Colonic mucosa (tissue), 4 donors: ENCODE data around the gene PIK3AP1. TPM values are rescaled to one million over a fixed set of nuclear protein-coding genes. Genes with fewer than 3 reads are reported as not detected.

Source experiments
- DNase-seq: peaks from one replicate; pipeline ENCODE4 v3.0.0-alpha.2; 2020
- H3K27ac ChIP-seq: fragments of 200-600 bp; one replicate; pipeline ENCODE4 v1.8.0; 2021
- H3K27me3 ChIP-seq: fragments of 200-600 bp; one replicate; pipeline ENCODE4 v1.8.0; 2021
- H3K36me3 ChIP-seq: fragments of 200-600 bp; one replicate; pipeline ENCODE4 v1.8.0; 2021
- H3K4me1 ChIP-seq: fragments of 200-600 bp; one replicate; pipeline ENCODE4 v1.8.0; 2021; ENCODE audit warnings: mild to moderate bottlenecking
- H3K4me3 ChIP-seq: fragments of 200-600 bp; one replicate; pipeline ENCODE4 v1.8.0; 2021
- H3K9ac ChIP-seq, 2 donors: one replicate each; pipeline ENCODE4 v1.7.0; 2013; ENCODE audit warnings: control low read depth in 2 of 2, low read depth in 2 of 2, low read length in 2 of 2
- H3K9me3 ChIP-seq: fragments of 200-600 bp; one replicate; pipeline ENCODE4 v1.8.0; 2021
- CTCF ChIP-seq: fragments of 200-600 bp; IDR thresholded peaks from one replicate; pipeline ENCODE4 v1.8.0; 2022; ENCODE audit warnings: antibody characterized with exemption, mild to moderate bottlenecking
- intact Hi-C: fragments of 100-400 bp; cut with DNase I; formaldehyde crosslinking; loops from one replicate; pipeline ENCODE4 v1.14.1; 2022
- total RNA-seq, 2 donors: library from RNA; stranded (reverse); fragmentation: NEBNext Ultra II Directional in 1 of 2; extraction: Animal tissue kit (Norgen Biotek cat#: 25700) in 1 of 2; gene quantifications; one replicate each; pipeline ENCODE4 v1.2.1, GENCODE V29; 2021
- donor health status: healthy.
- donor health status: DM: no; HTN: no; CAD: no.
- donor health status: DM: no; HTN: no; CAD: no.

Gene PIK3AP1
- total RNA-seq, 2 donors from 2014 or later, result 10.9 to 12.4 TPM

DNA sequence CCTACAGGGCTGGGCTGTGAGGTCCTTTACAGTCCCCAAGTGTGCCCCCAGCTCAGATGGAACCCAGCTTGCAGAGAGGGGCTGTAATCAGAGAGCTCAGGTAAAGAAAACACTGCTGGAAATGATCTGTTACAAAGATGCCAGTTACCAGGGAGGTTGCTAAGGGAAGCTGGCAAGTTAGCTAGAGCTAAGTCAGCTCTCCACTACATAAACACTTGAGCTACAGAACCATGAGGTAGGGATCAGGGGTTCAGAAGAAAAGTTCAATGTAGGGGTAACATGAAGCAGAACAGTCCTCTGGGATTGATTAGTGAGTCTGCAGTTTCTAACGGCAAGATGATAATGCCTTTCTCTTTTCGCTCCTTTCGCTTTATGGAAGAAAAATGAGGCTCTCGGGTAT is 80.4 kb downstream of the PIK3AP1 start:
- H3K36me3 ChIP-seq, result no peaks in the 10 kb centered on the region
- no peak for DNase-seq
- no peaks in the 10 kb centered on the region for H3K9me3 ChIP-seq
- H3K27ac ChIP-seq, result no peak overlapping the region
- H3K9ac ChIP-seq, result no peak overlapping the region
- H3K4me3 ChIP-seq, result no peak overlapping the region
- no peaks in the 10 kb centered on the region for H3K27me3 ChIP-seq
- TF ChIP-seq CTCF, result no peak
- H3K4me1 ChIP-seq, result no peaks in the 10 kb centered on the region
- intact Hi-C loops, result loop anchor here (5.0 to 10.0 kb wide), 3 partner anchors 75 to 387 kb away; no protein-coding TSS in a partner anchor

GRCh38 chr10:96638696-96639095 is 81.6 kb downstream of the PIK3AP1 start:
- intact Hi-C loops, result no loop called here
- no peak overlapping the region for H3K27ac ChIP-seq
- H3K4me3 ChIP-seq, result no peak overlapping the region
- no peak overlapping the region for H3K9ac ChIP-seq
- no peak for DNase-seq
- H3K4me1 ChIP-seq, result no peaks in the 10 kb centered on the region
- no peaks in the 10 kb centered on the region for H3K36me3 ChIP-seq
- H3K27me3 ChIP-seq, result no peaks in the 10 kb centered on the region
- no peaks in the 10 kb centered on the region for H3K9me3 ChIP-seq
- TF ChIP-seq CTCF, result no peak

- H3K27ac ChIP-seq, result no peak overlapping the region
- no peaks in the 10 kb centered on the region for H3K27me3 ChIP-seq
- no peak for TF ChIP-seq CTCF
- no peak for DNase-seq
- no peaks in the 10 kb centered on the region for H3K36me3 ChIP-seq
- no peak overlapping the region for H3K4me3 ChIP-seq
- intact Hi-C loops, result no loop called here
- H3K4me1 ChIP-seq, result peaks cover 2% of the 10 kb centered on the region
- H3K9ac ChIP-seq, result no peak overlapping the region
- no peaks in the 10 kb centered on the region for H3K9me3 ChIP-seq
Measured at GRCh38 chr10:96638120-96638519, 82.2 kb downstream of the PIK3AP1 start.

- no peaks in the 10 kb centered on the region for H3K9me3 ChIP-seq
- no peak overlapping the region for H3K9ac ChIP-seq
- DNase-seq, result no peak
- intact Hi-C loops, result no loop called here
- no peaks in the 10 kb centered on the region for H3K27me3 ChIP-seq
- H3K27ac ChIP-seq, result no peak overlapping the region
- no peaks in the 10 kb centered on the region for H3K36me3 ChIP-seq
- no peak for TF ChIP-seq CTCF
- no peak overlapping the region for H3K4me3 ChIP-seq
- peaks cover 5% of the 10 kb centered on the region for H3K4me1 ChIP-seq
Measured at GRCh38 chr10:96637709-96638108, 82.6 kb downstream of the PIK3AP1 start.

DNA sequence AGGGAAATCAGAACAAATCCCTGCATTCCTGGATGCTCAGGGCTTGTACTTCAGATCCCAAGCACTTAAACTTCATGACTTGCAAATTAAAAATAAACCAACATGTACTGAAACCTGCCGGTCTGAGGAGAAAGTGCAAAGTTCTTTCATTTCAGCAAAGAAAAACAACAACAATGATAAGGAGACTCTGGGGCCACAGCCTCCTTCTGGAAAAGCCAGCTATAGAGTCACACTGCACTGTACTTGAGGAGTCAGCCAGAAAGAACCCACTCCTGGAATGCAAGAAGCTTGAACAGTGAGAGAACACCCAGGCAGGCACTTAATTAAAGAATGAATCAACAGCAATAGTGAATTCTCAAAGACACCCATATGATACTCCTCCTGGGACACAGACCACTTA is 83.8 kb downstream of the PIK3AP1 start:
- intact Hi-C loops, result no loop called here
- TF ChIP-seq CTCF, result no peak
- Histone ChIP-seq H3K36me3 (no peaks in the 10 kb centered on the region), H3K27me3 (no peaks in the 10 kb centered on the region), H3K4me1 (peaks cover 5% of the 10 kb centered on the region), H3K4me3 (no peak overlapping the region), H3K27ac (no peak overlapping the region), H3K9me3 (no peaks in the 10 kb centered on the region), H3K9ac (no peak overlapping the region)
- DNase-seq, result no peak
